Activated effector memory CD4-positive, alpha-beta T cell treated with Interleukin-2 at 50 U/mL for 16 hours (primary cell): Measurements from ENCODE around the gene NT5C3B.
A peak's percentile ranks its signal among the peaks of the same experiment; 100 is the strongest.

Experiments used
- DNase-seq: peaks from one replicate; pipeline ENCODE4 v3.0.0-alpha.2; 2020

NT5C3B gene

GRCh38 chr17:41806685-41807445 is 29.2 kb downstream of the NT5C3B start:
- DNase-seq, result no peak

GRCh38 chr17:41803049-41804020 is 32.7 kb downstream of the NT5C3B start:
- no peak for DNase-seq

- peak; percentile 56 for DNase-seq
Measured at GRCh38 chr17:41801374-41802271, 34.4 kb downstream of the NT5C3B start.

- DNase-seq, result no peak
Measured at GRCh38 chr17:41800601-41801373, 35.2 kb downstream of the NT5C3B start.

- no peak for DNase-seq
Measured at GRCh38 chr17:41799366-41799765, 36.7 kb downstream of the NT5C3B start.

- no peak for DNase-seq
Measured at GRCh38 chr17:41797377-41797776, 38.7 kb downstream of the NT5C3B start.

- no peak for DNase-seq
Measured at GRCh38 chr17:41796121-41796895, 39.7 kb downstream of the NT5C3B start.

GRCh38 chr17:41794540-41794975 is 41.5 kb downstream of the NT5C3B start:
- DNase-seq, result no peak

GRCh38 chr17:41793784-41794539 is 42.1 kb downstream of the NT5C3B start:
- no peak for DNase-seq

- no peak for DNase-seq
Measured at GRCh38 chr17:41792845-41793783, 42.9 kb downstream of the NT5C3B start.

GRCh38 chr17:41787021-41787418 is 49.0 kb downstream of the NT5C3B start:
- DNase-seq, result no peak

- peak; percentile 73 for DNase-seq
Measured at GRCh38 chr17:41786227-41787020, 49.6 kb downstream of the NT5C3B start, which contains the start of gene JUP. Gene JUP (minus strand): TSS chr17:41786711. CDS start chr17:41771854, 14,857 bp downstream.

- DNase-seq, result no peak
Measured at GRCh38 chr17:41785859-41786226, 50.2 kb downstream of the NT5C3B start.

- DNase-seq, result no peak
Measured at GRCh38 chr17:41785091-41785858, 50.8 kb downstream of the NT5C3B start.

GRCh38 chr17:41784207-41784744 is 51.8 kb downstream of the NT5C3B start:
- no peak for DNase-seq

- no peak for DNase-seq
Measured at GRCh38 chr17:41782142-41782541, 53.9 kb downstream of the NT5C3B start.
